Neural cell (in vitro differentiated cells): ENCODE results near the gene SPSB3. TPM values are rescaled to one million over a fixed set of nuclear protein-coding genes. Genes with fewer than 3 reads are reported as not detected.

Experiments used
- H2AFZ ChIP-seq: fragments of 200-600, 300-800 bp; sonication (generic), shearing (Covaris generic); 2 replicates; pipeline ENCODE4 v1.6.0; 2014; ENCODE audit warnings: low read depth, mild to moderate bottlenecking, antibody characterized with exemption, low read length, moderate library complexity
- H3F3A ChIP-seq: fragments of 200-600 bp; shearing (Covaris generic); 2 replicates; pipeline ENCODE4 v1.6.1; 2016; ENCODE audit warnings: mild to moderate bottlenecking, moderate library complexity, mixed read lengths, antibody characterized with exemption, low read length; ENCODE audit not compliant: insufficient read depth, poor library complexity, severe bottlenecking
- H3K27ac ChIP-seq: fragments of 200-600, 300-800 bp; sonication (generic), shearing (Covaris generic); 2 replicates; pipeline ENCODE4 v1.5.1; 2014; ENCODE audit warnings: mild to moderate bottlenecking, low read length, moderate library complexity
- H3K27me3 ChIP-seq: fragments of 300-800, 200-600 bp; sonication (generic), shearing (Covaris generic); 2 replicates; pipeline ENCODE4 v1.6.0; 2014; ENCODE audit warnings: mild to moderate bottlenecking, low read depth, low read length, moderate library complexity; ENCODE audit not compliant: insufficient read depth
- H3K36me3 ChIP-seq: fragments of 300-800, 200-600 bp; sonication (generic), shearing (Covaris generic); 2 replicates; pipeline ENCODE4 v1.5.1; 2014; ENCODE audit warnings: mild to moderate bottlenecking, antibody characterized with exemption, low read length, moderate library complexity; ENCODE audit not compliant: insufficient read depth
- H3K4me2 ChIP-seq: fragments of 300-800, 200-600 bp; sonication (generic), shearing (Covaris generic); 2 replicates; pipeline ENCODE4 v1.6.0; 2014; ENCODE audit warnings: mild to moderate bottlenecking, low read length
- H3K4me3 ChIP-seq: fragments of 300-800, 200-600 bp; sonication (generic), shearing (Covaris generic); 2 replicates; pipeline ENCODE4 v1.5.1; 2014; ENCODE audit warnings: mild to moderate bottlenecking, low read length, moderate library complexity
- H3K79me2 ChIP-seq: fragments of 200-600 bp; shearing (Covaris generic); replicated peaks from 2 replicates; pipeline ENCODE4 v1.6.0; 2014; ENCODE audit warnings: mild to moderate bottlenecking, low read length, moderate library complexity; ENCODE audit not compliant: insufficient read depth
- H3K9ac ChIP-seq: fragments of 300-800, 200-600 bp; sonication (generic), shearing (Covaris generic); 2 replicates; pipeline ENCODE4 v1.6.1; 2016; ENCODE audit warnings: mild to moderate bottlenecking, low read length, mixed read lengths
- H3K9me2 ChIP-seq: fragments of 200-600 bp; shearing (Covaris generic); 2 replicates; pipeline ENCODE4 v1.6.1; 2016; ENCODE audit warnings: mild to moderate bottlenecking, low read length, mixed read lengths; ENCODE audit not compliant: insufficient read depth
- H3K9me3 ChIP-seq: fragments of 200-600, 300-800 bp; sonication (generic), shearing (Covaris generic); 2 replicates; pipeline ENCODE4 v1.6.1; 2016; ENCODE audit warnings: mild to moderate bottlenecking, mixed run types, low read length, moderate library complexity, mixed read lengths
- H4K20me1 ChIP-seq: fragments of 200-600 bp; shearing (Covaris generic); 2 replicates; pipeline ENCODE4 v1.6.1; 2016; ENCODE audit warnings: mild to moderate bottlenecking, mixed run types; ENCODE audit not compliant: insufficient read depth
- EP300 ChIP-seq: fragments of 450-650 bp; conservative IDR thresholded peaks from 2 replicates; pipeline ENCODE4 v1.6.1; 2014; ENCODE audit warnings: antibody characterized with exemption, mild to moderate bottlenecking, moderate library complexity; ENCODE audit not compliant: poor library complexity, severe bottlenecking
- EZH2 ChIP-seq: fragments of 200-600, 300-800 bp; shearing (Covaris generic), sonication (generic); IDR thresholded peaks from 2 replicates; pipeline ENCODE4 v1.6.1; 2014; ENCODE audit warnings: antibody characterized with exemption, low read length, borderline replicate concordance, mild to moderate bottlenecking; ENCODE audit not compliant: insufficient read depth, poor library complexity, severe bottlenecking
- MXI1 ChIP-seq: fragments of 450-650 bp; conservative IDR thresholded peaks from 2 replicates; pipeline ENCODE4 v1.6.1; 2014; ENCODE audit warnings: antibody characterized with exemption, mild to moderate bottlenecking; ENCODE audit not compliant: poor library complexity, severe bottlenecking
- POLR2AphosphoS5 ChIP-seq: IDR thresholded peaks from 2 replicates; pipeline ENCODE4 v1.6.1; 2012
- RAD21 ChIP-seq: fragments of 450-650 bp; conservative IDR thresholded peaks from 2 replicates; pipeline ENCODE4 v1.6.1; 2014; ENCODE audit warnings: antibody characterized with exemption, mild to moderate bottlenecking, moderate library complexity
- SMC3 ChIP-seq: fragments of 450-650 bp; conservative IDR thresholded peaks from 2 replicates; pipeline ENCODE4 v1.6.1; 2014; ENCODE audit warnings: antibody characterized with exemption, mild to moderate bottlenecking, moderate library complexity; ENCODE audit not compliant: poor library complexity
- TAF1 ChIP-seq: IDR thresholded peaks from 2 replicates; pipeline ENCODE4 v1.6.1; 2012; ENCODE audit warnings: low read depth
- polyA plus RNA-seq: library from polyadenylated mRNA; depleted of rRNA; stranded (reverse); fragments of >200 nt; gene quantifications from 2 replicates; pipeline ENCODE4 v1.2.3, GENCODE V29; 2014
- TF ChIP-seq, protein P1 (sequence below): fragments of 450-650 bp; IDR thresholded peaks from 2 replicates; pipeline ENCODE4 v1.5.1; 2014; ENCODE audit warnings: antibody characterized with exemption, mild to moderate bottlenecking, moderate library complexity; ENCODE audit not compliant: poor library complexity, severe bottlenecking
- TF ChIP-seq, protein P2 (sequence below): IDR thresholded peaks from 2 replicates; pipeline ENCODE4 v1.6.1; 2012; ENCODE audit warnings: borderline replicate concordance

The SPSB3 gene
- polyA plus RNA-seq, 1 donor from 2014 or later: 315 TPM

GRCh38 chr16:1760911-1761310 is 21.5 kb downstream of the SPSB3 start:
- H3K79me2 ChIP-seq: no peaks in the 10 kb centered on the region
- H3K27ac ChIP-seq: no peak overlapping the region
- no peak overlapping the region for H3K4me3 ChIP-seq
- H3F3A ChIP-seq: no peaks in the 10 kb centered on the region
- no peaks in the 10 kb centered on the region for H3K27me3 ChIP-seq
- H3K9me2 ChIP-seq: no peaks in the 10 kb centered on the region
- TF ChIP-seq TAF1 (no peak), MXI1 (no peak), SMC3 (no peak), EP300 (no peak), EZH2 (no peak), RAD21 (no peak), POLR2AphosphoS5 (no peak)
- TF ChIP-seq, protein P1, sequence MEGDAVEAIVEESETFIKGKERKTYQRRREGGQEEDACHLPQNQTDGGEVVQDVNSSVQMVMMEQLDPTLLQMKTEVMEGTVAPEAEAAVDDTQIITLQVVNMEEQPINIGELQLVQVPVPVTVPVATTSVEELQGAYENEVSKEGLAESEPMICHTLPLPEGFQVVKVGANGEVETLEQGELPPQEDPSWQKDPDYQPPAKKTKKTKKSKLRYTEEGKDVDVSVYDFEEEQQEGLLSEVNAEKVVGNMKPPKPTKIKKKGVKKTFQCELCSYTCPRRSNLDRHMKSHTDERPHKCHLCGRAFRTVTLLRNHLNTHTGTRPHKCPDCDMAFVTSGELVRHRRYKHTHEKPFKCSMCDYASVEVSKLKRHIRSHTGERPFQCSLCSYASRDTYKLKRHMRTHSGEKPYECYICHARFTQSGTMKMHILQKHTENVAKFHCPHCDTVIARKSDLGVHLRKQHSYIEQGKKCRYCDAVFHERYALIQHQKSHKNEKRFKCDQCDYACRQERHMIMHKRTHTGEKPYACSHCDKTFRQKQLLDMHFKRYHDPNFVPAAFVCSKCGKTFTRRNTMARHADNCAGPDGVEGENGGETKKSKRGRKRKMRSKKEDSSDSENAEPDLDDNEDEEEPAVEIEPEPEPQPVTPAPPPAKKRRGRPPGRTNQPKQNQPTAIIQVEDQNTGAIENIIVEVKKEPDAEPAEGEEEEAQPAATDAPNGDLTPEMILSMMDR: no peak
- TF ChIP-seq, protein P2, sequence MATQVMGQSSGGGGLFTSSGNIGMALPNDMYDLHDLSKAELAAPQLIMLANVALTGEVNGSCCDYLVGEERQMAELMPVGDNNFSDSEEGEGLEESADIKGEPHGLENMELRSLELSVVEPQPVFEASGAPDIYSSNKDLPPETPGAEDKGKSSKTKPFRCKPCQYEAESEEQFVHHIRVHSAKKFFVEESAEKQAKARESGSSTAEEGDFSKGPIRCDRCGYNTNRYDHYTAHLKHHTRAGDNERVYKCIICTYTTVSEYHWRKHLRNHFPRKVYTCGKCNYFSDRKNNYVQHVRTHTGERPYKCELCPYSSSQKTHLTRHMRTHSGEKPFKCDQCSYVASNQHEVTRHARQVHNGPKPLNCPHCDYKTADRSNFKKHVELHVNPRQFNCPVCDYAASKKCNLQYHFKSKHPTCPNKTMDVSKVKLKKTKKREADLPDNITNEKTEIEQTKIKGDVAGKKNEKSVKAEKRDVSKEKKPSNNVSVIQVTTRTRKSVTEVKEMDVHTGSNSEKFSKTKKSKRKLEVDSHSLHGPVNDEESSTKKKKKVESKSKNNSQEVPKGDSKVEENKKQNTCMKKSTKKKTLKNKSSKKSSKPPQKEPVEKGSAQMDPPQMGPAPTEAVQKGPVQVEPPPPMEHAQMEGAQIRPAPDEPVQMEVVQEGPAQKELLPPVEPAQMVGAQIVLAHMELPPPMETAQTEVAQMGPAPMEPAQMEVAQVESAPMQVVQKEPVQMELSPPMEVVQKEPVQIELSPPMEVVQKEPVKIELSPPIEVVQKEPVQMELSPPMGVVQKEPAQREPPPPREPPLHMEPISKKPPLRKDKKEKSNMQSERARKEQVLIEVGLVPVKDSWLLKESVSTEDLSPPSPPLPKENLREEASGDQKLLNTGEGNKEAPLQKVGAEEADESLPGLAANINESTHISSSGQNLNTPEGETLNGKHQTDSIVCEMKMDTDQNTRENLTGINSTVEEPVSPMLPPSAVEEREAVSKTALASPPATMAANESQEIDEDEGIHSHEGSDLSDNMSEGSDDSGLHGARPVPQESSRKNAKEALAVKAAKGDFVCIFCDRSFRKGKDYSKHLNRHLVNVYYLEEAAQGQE: no peak
- H3K4me2 ChIP-seq: no peak overlapping the region
- no peaks in the 10 kb centered on the region for H3K36me3 ChIP-seq
- no peak overlapping the region for H3K9ac ChIP-seq
- H2AFZ ChIP-seq: no peak overlapping the region
- no peaks in the 10 kb centered on the region for H4K20me1 ChIP-seq
- H3K9me3 ChIP-seq: no peaks in the 10 kb centered on the region

GRCh38 chr16:1759511-1759910 is 22.9 kb downstream of the SPSB3 start:
- Histone ChIP-seq H2AFZ (no peak overlapping the region), H3K36me3 (no peaks in the 10 kb centered on the region)

More at GRCh38 chr16:1759511-1759910, 22.9 kb downstream of the SPSB3 start:
- Histone ChIP-seq H3K9me2 (no peaks in the 10 kb centered on the region), H3K27ac (no peak overlapping the region), H3K27me3 (no peaks in the 10 kb centered on the region), H4K20me1 (no peaks in the 10 kb centered on the region), H3F3A (no peaks in the 10 kb centered on the region), H3K4me2 (no peak overlapping the region), H3K9me3 (no peaks in the 10 kb centered on the region), H3K4me3 (no peak overlapping the region), H3K9ac (no peak overlapping the region), H3K79me2 (no peaks in the 10 kb centered on the region)
- TF ChIP-seq TAF1 (no peak), MXI1 (no peak), EP300 (no peak), POLR2AphosphoS5 (no peak), EZH2 (no peak), SMC3 (no peak), RAD21 (no peak)
- TF ChIP-seq, protein P2: no peak
- TF ChIP-seq, protein P1: no peak
